SKM-1 treated with dmso at 0.1 percent for 144 hours (cell line): ENCODE measurements around the gene ATP6V0D1.

Source experiments
- DNase-seq: peaks from one replicate; lab custom pipeline; 2025; ENCODE audit not compliant: unreplicated experiment; lab: John Stamatoyannopoulos, UW

ATP6V0D1 gene

DNA sequence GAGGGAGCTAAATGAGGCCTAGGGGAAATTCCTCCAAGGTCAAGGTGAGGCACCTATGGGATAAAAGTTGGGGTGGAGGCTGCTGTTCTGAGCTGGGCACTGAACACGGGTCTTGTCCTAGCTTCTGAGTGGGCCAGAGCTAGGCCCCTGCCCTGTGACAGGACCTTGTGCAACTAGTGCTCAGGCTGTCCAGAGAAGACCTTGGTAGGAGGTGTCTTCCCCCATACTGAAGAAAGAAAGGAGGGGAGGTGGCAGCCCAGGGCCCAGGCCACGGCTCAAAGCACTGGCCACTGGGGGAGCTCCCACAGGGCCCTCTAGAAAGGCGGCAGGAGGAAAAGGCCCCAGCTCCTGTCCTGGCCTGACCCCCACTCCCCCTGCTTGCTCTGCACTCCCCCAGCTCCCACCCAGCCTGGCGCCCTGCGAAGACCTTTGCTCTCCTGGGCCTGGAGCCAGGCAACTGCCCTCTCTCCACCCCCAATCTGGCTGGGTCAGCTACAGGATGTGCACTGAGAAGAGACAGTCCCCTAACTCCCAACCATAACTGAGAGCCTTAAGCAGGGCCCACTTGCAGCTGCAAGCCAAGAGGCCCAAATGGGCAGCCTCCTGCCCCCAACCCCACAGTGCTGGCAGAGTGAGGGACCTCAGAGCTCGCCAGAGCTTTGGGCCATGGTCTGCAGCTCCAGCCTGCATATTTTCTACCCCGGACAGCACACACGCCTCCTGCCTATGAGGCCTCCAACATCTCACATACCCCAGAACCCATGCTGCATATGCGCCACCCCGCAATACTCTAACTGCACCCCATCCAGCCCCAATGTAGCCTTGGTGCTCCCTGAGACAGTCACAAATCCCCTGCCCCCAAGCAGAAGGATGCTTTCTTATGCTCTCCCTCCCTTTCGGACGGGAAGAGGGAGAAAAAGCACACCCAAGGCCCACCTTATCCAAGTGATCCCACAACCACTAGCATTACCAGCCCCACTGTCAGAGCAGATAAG lies 34.7 kb downstream of the ATP6V0D1 start:
- DNase-seq, result no peak

DNA sequence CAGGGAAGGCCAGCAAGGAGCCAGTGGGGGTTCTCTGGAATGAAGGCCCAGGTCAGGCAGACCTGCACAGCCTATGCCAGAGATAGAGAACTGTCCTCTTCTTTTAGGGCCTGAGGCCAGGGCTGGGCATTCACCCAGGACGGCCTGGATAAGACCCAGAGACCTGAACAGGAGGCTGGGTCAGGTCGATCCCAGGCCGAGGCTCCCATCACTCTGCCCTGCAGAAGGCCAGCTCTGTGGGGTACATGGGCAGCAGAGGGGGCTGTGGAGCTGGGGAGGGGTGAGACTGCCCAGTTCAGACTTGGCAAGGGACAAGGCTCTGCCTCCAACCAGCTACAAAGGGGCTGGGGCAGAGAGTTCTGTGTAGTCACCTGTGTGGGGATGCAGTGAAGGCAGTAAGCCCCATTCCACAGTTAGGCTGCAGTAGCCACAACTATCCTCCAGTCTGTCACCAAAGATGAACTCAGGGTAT lies 35.5 kb downstream of the ATP6V0D1 start:
- DNase-seq, result no peak

DNA sequence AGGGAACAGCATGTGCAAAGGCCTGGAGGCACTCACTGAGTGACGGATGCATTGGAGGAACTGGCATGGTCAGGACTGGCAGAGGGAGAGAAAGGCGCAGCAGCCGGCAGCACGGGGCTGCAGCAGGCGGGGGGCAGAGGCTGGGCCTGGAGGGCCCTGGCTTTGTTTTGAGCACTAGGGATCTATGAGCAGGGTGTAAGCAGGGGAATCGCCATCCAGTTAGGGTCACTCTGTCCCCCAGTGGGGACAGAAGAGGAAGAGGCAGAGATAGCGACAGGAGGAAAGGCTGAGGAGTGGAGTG lies 35.9 kb downstream of the ATP6V0D1 start:
- no peak for DNase-seq

DNA sequence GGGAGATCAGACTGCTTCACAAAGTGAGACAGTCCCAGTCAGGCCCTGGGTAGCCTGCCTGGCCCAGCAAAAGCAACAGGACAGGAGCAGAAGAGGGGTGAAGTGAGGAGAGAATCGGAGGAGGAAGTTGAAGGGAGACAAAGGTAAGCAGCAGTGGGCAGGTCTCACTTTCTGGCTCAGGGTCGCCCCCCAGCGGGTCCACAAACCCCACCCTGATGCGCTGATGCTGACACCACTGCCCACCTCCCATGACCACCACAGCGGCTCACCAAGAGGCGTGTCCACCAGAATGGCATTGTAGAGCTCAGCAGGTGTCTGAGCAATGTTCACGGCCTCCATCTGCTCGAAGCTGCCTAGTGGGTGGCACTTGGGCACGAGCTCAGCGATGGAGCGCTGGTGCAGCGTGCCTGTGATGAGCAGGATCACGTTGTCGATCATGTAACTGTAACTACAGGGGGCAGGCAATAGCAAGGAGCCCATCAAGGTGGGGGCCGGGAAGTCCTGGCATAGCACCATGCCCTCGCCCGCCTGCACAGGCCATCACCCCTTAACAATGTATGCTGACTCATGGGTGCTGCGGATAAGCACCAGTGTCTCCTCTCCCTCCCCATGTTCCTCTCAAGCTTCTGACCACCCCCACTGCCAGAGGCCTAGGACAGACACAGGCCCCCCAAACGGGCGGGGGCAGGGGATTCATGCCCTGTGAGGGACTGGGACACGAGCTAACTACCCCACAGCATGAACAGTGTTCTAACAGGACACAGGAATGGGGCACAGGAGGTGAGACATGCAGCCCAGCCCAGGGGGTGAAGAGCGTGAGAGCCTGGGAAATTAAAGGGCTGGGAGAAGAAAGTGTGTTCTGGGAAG lies 36.5 kb downstream of the ATP6V0D1 start:
- DNase-seq, result no peak

DNA sequence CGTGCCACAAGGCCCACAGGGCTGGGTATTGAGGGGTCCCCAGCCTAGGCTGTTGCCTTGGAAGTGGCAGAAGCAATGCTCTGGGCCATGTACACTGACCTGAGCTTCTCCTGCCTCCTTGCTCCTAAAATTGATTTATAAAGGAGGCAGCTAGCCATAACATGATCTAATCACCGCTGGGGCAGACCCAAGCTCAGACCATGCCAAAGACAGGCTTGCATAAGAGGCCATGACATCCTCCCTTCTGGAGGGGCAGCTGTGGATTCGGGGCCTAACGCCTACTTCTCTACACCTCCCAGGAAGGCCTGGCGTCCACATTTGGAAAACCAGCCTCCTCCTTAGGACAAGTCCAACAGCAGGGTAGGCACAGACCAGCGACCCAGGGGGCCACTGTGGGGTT lies 37.7 kb downstream of the ATP6V0D1 start:
- no peak for DNase-seq

DNA sequence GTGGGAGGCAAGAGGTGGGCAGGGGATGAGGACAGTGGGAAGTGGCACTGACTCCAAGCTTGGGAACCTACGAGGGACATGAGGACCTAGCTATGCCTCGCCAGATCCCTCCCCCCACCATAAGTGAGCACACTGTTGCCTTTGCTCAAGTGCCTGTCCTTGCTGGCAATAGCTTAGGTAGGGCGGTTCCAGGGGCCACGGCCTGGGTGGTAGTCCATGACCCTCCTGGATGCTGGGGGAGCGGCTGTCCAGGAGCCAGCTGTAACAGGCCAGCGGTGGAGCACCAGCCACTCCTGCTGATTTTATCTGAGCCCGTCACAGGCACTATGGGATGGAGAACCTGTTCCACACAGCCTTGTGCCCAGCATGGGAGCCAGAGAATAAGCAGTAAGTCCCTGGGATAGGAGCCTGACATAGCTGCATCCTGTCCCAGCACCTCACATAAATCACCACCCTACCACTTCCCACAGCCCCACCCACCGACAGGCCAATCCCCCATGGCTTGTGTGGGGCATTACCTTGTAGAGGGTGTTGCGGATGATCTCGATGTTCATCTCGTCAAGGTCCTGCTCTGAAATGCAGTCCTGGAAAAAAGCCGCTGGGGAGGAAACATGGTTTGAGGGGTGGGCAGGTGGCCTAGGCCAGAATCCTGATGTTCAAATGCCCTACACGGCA lies 38.2 kb downstream of the ATP6V0D1 start:
- DNase-seq, result no peak

DNA sequence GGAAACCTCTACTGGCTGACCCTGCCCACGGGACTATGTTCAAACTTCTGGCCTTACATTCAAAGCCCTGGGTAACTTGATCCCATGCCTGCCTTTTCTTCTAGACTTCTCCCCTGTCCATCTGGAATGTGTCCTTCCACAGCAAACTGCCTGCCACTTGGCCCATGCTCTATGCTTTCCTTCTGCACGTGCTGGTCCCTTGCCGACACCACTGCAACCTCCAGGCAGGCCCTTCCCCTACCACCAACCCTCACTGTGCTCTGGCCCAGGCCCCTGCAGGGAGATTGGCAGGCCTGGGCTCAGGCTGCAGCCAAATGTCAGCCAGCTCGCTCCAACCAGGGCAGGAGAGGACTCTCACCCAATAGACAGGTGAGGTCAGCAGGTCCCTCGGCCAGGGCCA lies 39.0 kb downstream of the ATP6V0D1 start:
- DNase-seq, result no peak

DNA sequence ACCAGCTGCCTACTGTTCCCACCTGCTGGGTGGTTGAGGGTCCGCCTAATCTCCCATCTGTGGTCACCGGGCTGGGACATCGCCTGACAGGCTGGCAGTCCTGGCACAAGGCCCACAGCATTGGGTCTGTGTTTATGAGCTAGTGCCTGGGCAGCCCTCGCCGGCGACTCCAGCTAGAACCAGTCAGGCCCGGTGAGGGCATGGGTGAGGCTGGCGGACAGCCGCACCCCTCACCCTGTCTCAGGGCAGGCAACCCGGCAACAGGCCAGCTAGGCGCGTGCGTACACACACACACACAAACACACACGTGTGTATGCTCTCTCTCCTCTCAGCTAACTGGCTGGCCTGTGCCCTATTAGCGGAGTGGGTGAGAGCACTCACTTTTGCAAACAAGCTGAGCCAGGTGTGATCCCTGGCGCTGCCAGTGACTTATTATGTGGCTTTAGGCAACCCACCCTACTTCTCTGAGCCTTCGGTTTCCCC lies 39.6 kb downstream of the ATP6V0D1 start:
- DNase-seq, result no peak

DNA sequence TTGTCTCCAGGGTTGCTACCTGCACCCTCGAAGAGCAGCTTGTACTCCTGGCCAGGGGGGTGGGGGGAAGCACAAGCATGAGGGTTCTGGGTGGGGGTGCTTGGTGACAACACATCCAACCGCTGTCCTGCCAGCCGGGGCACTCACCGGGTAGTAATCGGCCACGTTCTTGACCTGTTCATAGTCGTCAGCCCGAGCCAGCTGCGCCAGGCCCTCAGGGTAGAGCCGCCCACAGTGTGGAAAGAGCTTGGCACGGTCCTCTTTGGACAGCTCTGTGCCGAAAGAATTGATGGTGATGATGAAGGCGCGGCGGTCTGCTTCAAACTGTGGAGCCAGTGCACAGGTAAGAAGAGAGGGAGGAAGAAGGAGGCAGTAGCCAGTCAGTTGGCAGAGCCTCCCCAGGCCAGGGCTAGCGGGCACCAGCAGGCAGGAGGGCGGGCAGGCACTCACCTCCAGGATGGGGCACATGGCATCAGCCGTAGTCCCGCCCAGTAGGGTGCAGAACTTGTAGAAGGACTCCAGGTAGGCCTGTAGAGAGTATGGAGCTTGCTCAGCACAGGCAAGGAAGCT lies 42.0 kb downstream of the ATP6V0D1 start:
- no peak for DNase-seq

DNA sequence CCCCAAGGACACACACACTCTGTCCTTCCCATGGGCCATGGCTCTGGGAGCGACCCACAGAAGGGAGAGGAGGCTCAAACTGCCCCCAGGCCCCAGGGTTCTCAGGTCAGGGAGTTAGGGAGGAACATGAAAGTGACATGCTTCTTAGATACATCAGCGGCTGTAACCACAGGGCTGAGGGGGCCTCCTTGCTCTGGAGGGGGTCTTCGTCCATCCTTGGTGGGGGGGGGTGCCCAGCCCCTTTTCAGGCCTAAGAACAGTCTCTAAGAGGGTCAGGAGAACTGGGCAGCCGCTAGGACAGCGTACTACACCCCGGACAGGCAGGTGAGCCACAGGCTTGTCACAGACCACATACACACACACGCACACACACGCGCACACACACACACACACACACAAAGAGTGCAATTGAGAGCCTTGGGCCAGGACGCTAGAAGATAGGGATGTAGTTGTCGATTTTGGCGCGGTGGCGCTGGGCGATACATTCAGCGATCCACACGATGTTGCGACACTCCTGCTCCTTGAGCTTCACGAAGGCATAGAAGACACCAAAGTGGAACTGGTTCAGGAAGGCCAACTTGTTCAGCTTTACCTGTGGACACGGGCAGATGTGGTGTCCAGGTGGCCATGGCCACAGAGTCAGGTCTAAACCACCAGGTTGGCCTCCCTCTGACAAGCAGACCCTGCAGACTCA lies 42.7 kb downstream of the ATP6V0D1 start:
- no peak for DNase-seq

DNA sequence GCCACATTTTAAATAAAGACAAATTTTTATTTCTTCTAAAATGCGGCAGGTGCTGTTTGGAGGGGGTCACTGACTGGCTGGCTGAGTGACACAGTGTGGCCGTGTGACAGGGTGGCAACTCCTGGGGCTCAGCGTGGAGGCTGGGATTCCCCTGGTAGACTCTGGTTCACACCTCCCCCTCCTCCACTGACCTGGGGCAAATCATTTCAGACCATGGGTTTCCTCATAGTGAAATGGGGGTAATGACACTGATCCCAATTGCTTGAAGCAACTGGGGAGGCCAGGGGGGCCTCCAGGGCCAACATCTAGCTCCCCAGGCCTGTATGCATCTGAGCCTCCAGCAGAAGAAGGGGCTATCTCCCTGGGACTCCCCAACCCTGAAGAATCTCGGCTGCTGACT lies 43.4 kb downstream of the ATP6V0D1 start:
- DNase-seq, result no peak

DNA sequence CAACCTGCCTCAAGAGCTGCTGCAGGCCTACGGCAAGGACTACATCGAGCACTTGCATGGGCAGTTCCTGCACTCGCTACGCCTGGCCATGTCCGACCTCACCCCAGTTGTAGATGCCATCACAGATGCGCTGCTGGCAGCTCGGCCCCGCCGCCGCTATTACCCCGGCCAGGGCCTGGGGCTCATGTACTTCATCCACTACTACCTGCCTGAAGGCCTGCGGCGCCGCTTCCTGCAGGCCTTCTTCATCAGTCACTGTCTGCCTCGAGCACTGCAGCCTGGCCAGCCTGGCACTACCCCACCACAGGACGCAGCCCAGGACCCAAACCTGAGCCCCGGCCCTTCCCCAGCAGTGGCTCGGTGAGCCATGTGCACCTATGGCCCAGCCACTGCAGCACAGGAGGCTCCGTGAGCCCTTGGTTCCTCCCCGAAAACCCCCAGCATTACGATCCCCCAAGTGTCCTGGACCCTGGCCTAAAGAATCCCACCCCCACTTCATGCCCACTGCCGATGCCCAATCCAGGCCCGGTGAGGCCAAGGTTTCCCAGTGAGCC lies 44.2 kb downstream of the ATP6V0D1 start:
- no peak for DNase-seq

DNA sequence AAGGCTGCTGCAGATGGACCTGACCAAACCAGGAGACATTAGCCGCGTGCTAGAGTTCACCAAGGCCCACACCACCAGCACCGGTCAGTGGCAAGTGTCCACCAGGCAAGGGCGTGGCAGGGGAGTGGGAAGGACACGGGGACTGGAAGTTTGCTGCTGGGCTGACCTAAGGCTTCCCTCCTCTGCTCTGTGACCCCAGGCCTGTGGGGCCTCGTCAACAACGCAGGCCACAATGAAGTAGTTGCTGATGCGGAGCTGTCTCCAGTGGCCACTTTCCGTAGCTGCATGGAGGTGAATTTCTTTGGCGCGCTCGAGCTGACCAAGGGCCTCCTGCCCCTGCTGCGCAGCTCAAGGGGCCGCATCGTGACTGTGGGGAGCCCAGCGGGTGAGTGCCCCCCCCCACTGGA lies 45.2 kb downstream of the ATP6V0D1 start:
- DNase-seq, result no peak

DNA sequence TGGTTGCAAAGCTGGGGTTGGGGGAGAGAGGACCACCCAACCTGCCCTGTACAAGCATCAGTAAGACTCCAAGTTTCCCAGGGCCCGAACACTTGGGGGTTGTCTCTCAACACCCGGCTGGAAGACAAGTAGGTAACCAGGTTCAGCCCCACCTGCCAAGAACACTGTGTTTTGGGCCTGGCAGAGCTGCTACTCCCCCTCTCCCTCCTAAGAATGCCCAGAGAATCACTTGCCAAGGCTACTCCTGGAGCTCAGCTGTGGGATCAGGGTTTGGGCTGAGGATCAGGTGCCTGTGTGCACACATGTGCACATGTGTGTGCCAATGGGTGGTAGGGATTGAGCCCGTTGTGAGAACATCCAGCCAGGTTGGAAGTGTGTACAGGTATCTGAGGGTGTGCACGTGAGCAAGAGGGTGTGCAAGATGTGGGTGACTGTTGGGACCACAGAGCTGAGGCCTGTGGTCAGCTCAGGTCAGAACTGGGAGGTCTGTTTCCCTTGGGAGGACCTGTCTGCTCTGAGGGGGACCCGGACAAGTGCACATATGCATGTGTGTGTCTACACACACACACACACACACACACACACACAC lies 47.7 kb downstream of the ATP6V0D1 start:
- no peak for DNase-seq

DNA sequence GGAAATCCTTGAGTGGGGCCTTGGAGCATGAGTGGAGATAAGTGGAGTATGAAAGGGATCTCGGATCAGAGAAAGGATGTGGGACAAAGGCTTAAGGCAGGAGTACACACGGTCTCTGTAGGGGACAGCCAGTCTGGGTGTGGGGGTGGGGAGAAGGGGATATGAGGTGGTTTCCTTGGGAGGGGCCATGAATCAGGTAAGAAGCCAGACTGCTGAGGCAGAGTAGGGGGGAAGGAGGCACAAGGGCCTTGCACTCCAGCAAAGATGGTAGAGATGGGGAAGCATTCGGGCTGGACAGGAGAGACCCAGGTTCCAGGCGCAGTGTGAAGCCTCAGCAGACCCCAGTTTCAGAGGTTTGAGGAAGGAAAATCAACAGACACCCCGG lies 48.5 kb downstream of the ATP6V0D1 start:
- DNase-seq, result no peak

DNA sequence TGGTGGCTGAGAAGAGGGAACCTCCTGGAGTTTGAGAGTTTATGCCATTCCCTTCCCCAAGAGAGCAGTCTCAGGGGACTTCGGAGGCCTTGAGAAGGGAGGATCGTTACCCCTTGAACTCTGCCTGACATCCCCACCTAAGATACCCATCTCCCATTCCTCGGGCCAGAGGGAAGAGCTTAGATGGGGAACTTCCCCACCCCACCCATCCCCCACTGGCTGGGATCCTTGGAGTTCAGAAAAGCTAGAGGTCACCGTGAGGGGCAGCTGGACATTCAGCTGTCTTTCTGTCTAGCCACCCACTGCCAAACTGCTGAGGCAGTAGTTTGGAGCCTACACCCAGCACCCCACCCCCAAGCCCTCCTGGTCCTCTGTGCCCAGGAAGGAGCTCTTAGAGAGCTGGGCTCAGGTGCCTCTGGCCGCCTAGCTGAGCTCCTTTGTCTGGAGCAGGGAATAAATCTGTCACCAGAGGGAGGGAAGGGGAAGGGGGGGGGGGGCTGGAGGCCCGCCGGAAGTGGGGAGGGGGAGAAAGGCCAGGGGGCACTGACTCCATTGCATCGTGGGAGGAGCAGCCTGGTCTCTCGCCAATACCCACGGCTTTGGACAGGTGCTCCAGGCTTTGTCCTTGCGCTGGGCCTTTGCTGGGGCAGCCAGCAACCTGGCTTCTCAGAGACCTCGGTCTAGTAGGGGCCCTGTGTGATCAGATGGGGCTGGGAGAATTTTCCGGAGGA lies 49.0 kb downstream of the ATP6V0D1 start:
- DNase-seq, result no peak

DNA sequence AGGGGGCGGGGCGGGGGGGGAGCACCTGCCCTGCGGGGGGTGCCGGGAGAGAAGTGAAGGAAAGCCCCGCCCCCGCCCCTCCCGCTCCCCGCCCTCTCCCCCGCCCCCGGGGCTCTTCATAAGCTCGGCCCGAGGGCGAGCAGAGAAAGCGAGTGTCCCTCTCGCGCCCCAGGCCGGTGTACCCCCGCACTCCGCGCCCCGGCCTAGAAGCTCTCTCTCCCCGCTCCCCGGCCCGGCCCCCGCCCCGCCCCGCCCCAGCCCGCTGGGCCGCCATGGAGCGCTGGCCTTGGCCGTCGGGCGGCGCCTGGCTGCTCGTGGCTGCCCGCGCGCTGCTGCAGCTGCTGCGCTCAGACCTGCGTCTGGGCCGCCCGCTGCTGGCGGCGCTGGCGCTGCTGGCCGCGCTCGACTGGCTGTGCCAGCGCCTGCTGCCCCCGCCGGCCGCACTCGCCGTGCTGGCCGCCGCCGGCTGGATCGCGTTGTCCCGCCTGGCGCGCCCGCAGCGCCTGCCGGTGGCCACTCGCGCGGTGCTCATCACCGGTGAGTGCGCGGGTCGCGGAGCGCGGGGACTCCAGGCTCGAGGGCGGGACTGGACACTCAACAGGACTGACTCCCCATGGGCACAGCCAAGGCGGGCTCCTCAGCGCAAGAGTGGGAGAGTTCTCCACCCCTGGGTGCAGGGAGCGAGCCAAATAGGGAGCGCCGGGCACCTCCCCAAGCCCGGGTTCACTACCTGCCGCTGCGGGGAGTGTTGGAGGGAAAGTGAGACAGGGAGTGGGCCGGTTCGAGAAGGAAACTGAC lies 49.8 kb downstream of the ATP6V0D1 start, which contains the start of gene HSD11B2:
HSD11B2 (plus strand) TSS at position 145 of the 798 bp plus-strand sequence; CDS start at position 273, 128 bp downstream.
- no peak for DNase-seq

DNA sequence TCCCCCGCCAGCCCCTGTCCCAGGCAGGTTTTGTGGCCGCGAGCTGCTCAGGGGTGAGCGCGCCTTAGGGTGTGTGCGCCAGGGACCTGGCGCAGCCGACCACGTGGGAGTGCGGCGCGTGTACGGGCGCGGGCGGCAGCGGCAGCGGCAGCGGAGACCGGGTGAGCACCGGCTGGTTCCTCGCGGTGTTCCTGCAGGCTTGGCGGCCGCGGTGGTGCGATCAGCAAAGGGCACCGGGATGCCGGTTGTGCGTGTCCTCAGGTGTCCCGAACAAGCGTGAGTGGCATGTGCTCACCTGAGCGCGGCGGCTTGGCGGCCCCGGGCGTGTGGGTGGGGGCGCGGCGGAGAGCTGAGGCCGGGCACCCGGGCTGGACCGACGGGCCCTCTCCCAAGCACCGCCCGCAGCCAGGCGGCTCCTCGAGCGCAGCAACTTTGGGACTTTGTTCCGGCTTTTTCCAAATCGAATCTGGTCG lies 50.4 kb downstream of the ATP6V0D1 start:
- DNase-seq, result no peak
